Activated CD4-positive, alpha-beta T cell treated with anti-CD3 and anti-CD28 coated beads for 48 hours (primary cell): Measurements from ENCODE around the gene TBC1D14.
"Not testable (repeated sequence)": the region's sequence is repeated elsewhere in the genome, so short reads cannot be mapped to it uniquely, and the experiment has no call there.

Experiments used
- DNase-seq: peaks from one replicate; pipeline ENCODE4 v3.0.0-alpha.2; 2020

TBC1D14 gene

GRCh38 chr4:6909113-6909969, at the start of gene TBC1D14:
Gene TBC1D14 (plus strand): TSS chr4:6909826. CDS start chr4:6923390, 13,564 bp downstream.
- peak; percentile 90 for DNase-seq

- no peak for DNase-seq
Observed at GRCh38 chr4:6868386-6868785, 41.2 kb upstream of the TBC1D14 start.

- no peak for DNase-seq
Observed at GRCh38 chr4:6869944-6870343, 39.7 kb upstream of the TBC1D14 start.

GRCh38 chr4:6873291-6873690, 36.3 kb upstream of the TBC1D14 start:
- DNase-seq: no peak

- DNase-seq: peak; percentile 87
Observed at GRCh38 chr4:6873792-6874461, 35.7 kb upstream of the TBC1D14 start.

GRCh38 chr4:6874981-6875380, 34.6 kb upstream of the TBC1D14 start:
- no peak for DNase-seq

- DNase-seq: no peak
Observed at GRCh38 chr4:6875431-6875831, 34.2 kb upstream of the TBC1D14 start.

- DNase-seq: no peak
Observed at GRCh38 chr4:6876440-6876839, 33.2 kb upstream of the TBC1D14 start.

- DNase-seq: no peak
Observed at GRCh38 chr4:6877067-6877466, 32.6 kb upstream of the TBC1D14 start.

- DNase-seq: no peak
Observed at GRCh38 chr4:6878451-6879059, 31.1 kb upstream of the TBC1D14 start.

- no peak for DNase-seq
Observed at GRCh38 chr4:6880691-6881090, 28.9 kb upstream of the TBC1D14 start.

GRCh38 chr4:6881908-6882307, 27.7 kb upstream of the TBC1D14 start:
- no peak for DNase-seq

GRCh38 chr4:6884341-6884870, 25.2 kb upstream of the TBC1D14 start:
- DNase-seq: no peak

GRCh38 chr4:6885953-6886557, 23.6 kb upstream of the TBC1D14 start:
- no peak for DNase-seq

GRCh38 chr4:6886886-6887285, 22.7 kb upstream of the TBC1D14 start:
- no peak for DNase-seq

GRCh38 chr4:6887591-6888371, 21.8 kb upstream of the TBC1D14 start:
- DNase-seq: no peak

GRCh38 chr4:6888506-6889071, 21.0 kb upstream of the TBC1D14 start:
- DNase-seq: no peak

GRCh38 chr4:6889101-6889735, 20.4 kb upstream of the TBC1D14 start:
- DNase-seq: no peak

GRCh38 chr4:6889736-6890324, 19.8 kb upstream of the TBC1D14 start:
- no peak for DNase-seq

- no peak for DNase-seq
Observed at GRCh38 chr4:6890358-6890757, 19.3 kb upstream of the TBC1D14 start.

- DNase-seq: not testable (repeated sequence)
Observed at GRCh38 chr4:6890971-6891370, 18.7 kb upstream of the TBC1D14 start.
